GM18502 (cell line): ENCODE measurements around the gene CELA3A.
"Not testable (repeated sequence)": the region's sequence is repeated elsewhere in the genome, so short reads cannot be mapped to it uniquely, and the experiment has no call there.

Experiments used
- ATAC-seq: cut with Tn5 transposase; IDR thresholded peaks from one replicate; pipeline ENCODE4 v1.9.1; 2021; ENCODE audit warnings: mild to moderate bottlenecking; ENCODE audit not compliant: unreplicated experiment, poor library complexity

CELA3A gene

GRCh38 chr1:21980515-21981220, 20.8 kb upstream of the CELA3A start:
- not testable (repeated sequence) for ATAC-seq

GRCh38 chr1:21981253-21981652, 20.2 kb upstream of the CELA3A start:
- not testable (repeated sequence) for ATAC-seq

GRCh38 chr1:21982122-21982521, 19.3 kb upstream of the CELA3A start:
- not testable (repeated sequence) for ATAC-seq

- not testable (repeated sequence) for ATAC-seq
These were observed 17.9 kb upstream of the CELA3A start for GRCh38 chr1:21983539-21983938.

- not testable (repeated sequence) for ATAC-seq
These were observed 15.6 kb upstream of the CELA3A start for GRCh38 chr1:21985893-21986292.

GRCh38 chr1:21986386-21986785, 15.1 kb upstream of the CELA3A start:
- not testable (repeated sequence) for ATAC-seq

GRCh38 chr1:21989672-21990393, 11.6 kb upstream of the CELA3A start:
- not testable (repeated sequence) for ATAC-seq

GRCh38 chr1:21992186-21992585, 9.3 kb upstream of the CELA3A start:
- not testable (repeated sequence) for ATAC-seq

GRCh38 chr1:21994716-21995115, 6.7 kb upstream of the CELA3A start:
- not testable (repeated sequence) for ATAC-seq

- ATAC-seq: not testable (repeated sequence)
These were observed 4.8 kb upstream of the CELA3A start for GRCh38 chr1:21996663-21996970.

GRCh38 chr1:21997891-21998623, 3.4 kb upstream of the CELA3A start:
- not testable (repeated sequence) for ATAC-seq

- ATAC-seq: not testable (repeated sequence)
These were observed 2.7 kb upstream of the CELA3A start for GRCh38 chr1:21998624-21999294.

- ATAC-seq: not testable (repeated sequence)
These were observed 1.8 kb upstream of the CELA3A start for GRCh38 chr1:21999645-22000044.

- not testable (repeated sequence) for ATAC-seq
These were observed 1.0 kb downstream of the CELA3A start for GRCh38 chr1:22002461-22002860.

- ATAC-seq: not testable (repeated sequence)
These were observed 1.4 kb downstream of the CELA3A start for GRCh38 chr1:22002875-22003274.

- not testable (repeated sequence) for ATAC-seq
These were observed 2.5 kb downstream of the CELA3A start for GRCh38 chr1:22003959-22004358.

- not testable (repeated sequence) for ATAC-seq
These were observed 4.0 kb downstream of the CELA3A start for GRCh38 chr1:22005261-22006149.

GRCh38 chr1:22006736-22007135, 5.3 kb downstream of the CELA3A start:
- not testable (repeated sequence) for ATAC-seq

GRCh38 chr1:22007262-22007661, 5.8 kb downstream of the CELA3A start:
- not testable (repeated sequence) for ATAC-seq
